ENCODE measurements around the gene ALDH7A1.

DNA sequence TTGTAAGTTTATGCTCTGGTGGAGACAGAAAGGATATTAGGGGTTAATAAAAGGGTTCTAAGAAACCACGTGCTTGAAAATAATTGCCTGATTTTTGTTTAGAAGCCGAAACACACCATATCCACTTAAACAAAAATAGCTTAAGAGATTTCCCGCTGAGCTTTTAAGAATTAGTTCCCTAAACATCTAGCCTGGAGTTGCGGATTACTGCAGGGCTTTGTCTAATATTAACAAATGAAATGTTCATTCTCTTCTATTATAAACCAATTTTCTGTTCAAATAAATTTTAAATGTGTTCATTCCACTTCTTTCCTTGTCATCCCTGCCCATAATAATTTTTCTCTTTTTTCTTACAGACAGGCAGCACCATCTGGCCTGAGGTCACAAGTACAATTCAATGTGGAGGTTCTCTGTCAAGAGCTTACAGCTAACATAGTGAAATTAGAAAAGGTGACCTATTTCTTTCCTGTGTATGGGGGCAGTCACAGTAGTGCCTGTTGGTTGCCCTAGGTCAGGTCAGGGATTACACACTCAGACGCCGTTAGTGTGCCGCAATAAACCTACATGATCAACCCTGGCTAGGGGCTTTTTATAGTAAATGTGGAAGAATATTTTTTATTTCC is 106.5 kb downstream of the ALDH7A1 start:
- TF ChIP-seq POLR2A (IDR thresholded peaks at IDR 0.05; ENCODE audit: low read depth, low read length) (no peak), TAF1 (IDR thresholded peaks at IDR 0.05; ENCODE audit: borderline replicate concordance, low read depth, low read length) (no peak)

Measured in GM12892 (cell line).